GM23248 (cell line): Measurements from ENCODE around the gene SIT1. TPM values are rescaled to one million over a fixed set of nuclear protein-coding genes. Genes with fewer than 3 reads are reported as not detected.

Source experiments
- DNase-seq: peaks from one replicate; pipeline ENCODE4 v3.0.0-alpha.2; 2015
- H2AFZ ChIP-seq: fragments of 200-600 bp; sonication (generic); 2 replicates; pipeline ENCODE4 v1.6.1; 2016; ENCODE audit warnings: antibody characterized with exemption
- H3F3A ChIP-seq: fragments of 200-600 bp; sonication (generic); 2 replicates; pipeline ENCODE4 v1.6.1; 2016; ENCODE audit warnings: mild to moderate bottlenecking, antibody characterized with exemption, mixed run types; ENCODE audit not compliant: insufficient read depth
- H3K27ac ChIP-seq: fragments of 200-600 bp; sonication (generic); 2 replicates; pipeline ENCODE4 v1.5.1; 2016; ENCODE audit warnings: mild to moderate bottlenecking
- H3K27me3 ChIP-seq: fragments of 200-600 bp; sonication (generic); replicated peaks from 2 replicates; pipeline ENCODE4 v1.6.1; 2016; ENCODE audit warnings: mild to moderate bottlenecking; ENCODE audit not compliant: insufficient read depth
- H3K36me3 ChIP-seq: fragments of 200-600 bp; sonication (generic); 2 replicates; pipeline ENCODE4 v1.6.1; 2016; ENCODE audit warnings: low read depth, mild to moderate bottlenecking
- H3K4me1 ChIP-seq: fragments of 200-600 bp; sonication (generic); 2 replicates; pipeline ENCODE4 v1.6.1; 2016; ENCODE audit warnings: mild to moderate bottlenecking; ENCODE audit not compliant: insufficient read depth
- H3K4me2 ChIP-seq: fragments of 200-600 bp; sonication (generic); one replicate; pipeline ENCODE4 v1.6.1; 2016; ENCODE audit warnings: mild to moderate bottlenecking; ENCODE audit not compliant: unreplicated experiment
- H3K4me3 ChIP-seq: fragments of 200-600 bp; sonication (generic); 2 replicates; pipeline ENCODE4 v1.5.1; 2016; ENCODE audit warnings: mild to moderate bottlenecking
- H3K79me2 ChIP-seq: fragments of 200-600 bp; sonication (generic); 2 replicates; pipeline ENCODE4 v1.6.1; 2016; ENCODE audit warnings: mild to moderate bottlenecking; ENCODE audit not compliant: insufficient read depth
- H3K9ac ChIP-seq: fragments of 200-600 bp; sonication (generic); 2 replicates; pipeline ENCODE4 v1.6.1; 2016; ENCODE audit warnings: mild to moderate bottlenecking
- H3K9me2 ChIP-seq: fragments of 200-600 bp; sonication (generic); 2 replicates; pipeline ENCODE4 v1.6.1; 2016; ENCODE audit warnings: mixed run types, mild to moderate bottlenecking, moderate library complexity; ENCODE audit not compliant: insufficient read depth
- H3K9me3 ChIP-seq: fragments of 200-600 bp; sonication (generic); one replicate; pipeline ENCODE4 v1.6.1; 2017; ENCODE audit warnings: low read depth
- H4K20me1 ChIP-seq: fragments of 200-600 bp; sonication (generic); 2 replicates; pipeline ENCODE4 v1.6.0; 2016; ENCODE audit not compliant: insufficient read depth
- EZH2 ChIP-seq: fragments of 200-600 bp; sonication (generic); IDR thresholded peaks from 2 replicates; pipeline ENCODE4 v1.6.1; 2018; ENCODE audit warnings: antibody characterized with exemption, mild to moderate bottlenecking; ENCODE audit not compliant: insufficient read depth, poor library complexity, severe bottlenecking
- EZH2phosphoT487 ChIP-seq: fragments of 200-600 bp; sonication (generic); IDR thresholded peaks from 2 replicates; pipeline ENCODE4 v1.6.1; 2018; ENCODE audit warnings: antibody characterized with exemption, moderate library complexity, mild to moderate bottlenecking, low read depth; ENCODE audit not compliant: insufficient read depth
- WGBS, 2 experiments: methylation state at CpG; one replicate each; pipeline ENCODE4 v1.1.6; 2015 to 2017; ENCODE audit warnings: low lambda C conversion rate in 2 of 2, low coverage in 1 of 2; ENCODE audit errors: missing lambda C conversion rate in 2 of 2; 5-methylcytosine and 5-hydroxymethylcytosine counted together
- in situ Hi-C: fragments of 300-500 bp; cut with MboI; formaldehyde crosslinking; loops from 2 replicates; pipeline ENCODE4 v1.15.0; 2020
- polyA plus RNA-seq: library from polyadenylated mRNA; unstranded; fragments of >200 nt; fragmentation: Nextera tagmentation; extraction: Ambion mirVana; gene quantifications from 2 replicates; pipeline ENCODE4 v1.2.1, GENCODE V29; 2016
- total RNA-seq: library from RNA; depleted of rRNA; stranded (reverse); fragments of >200 nt; shearing (Covaris generic); gene quantifications from 2 replicates; pipeline ENCODE4 v1.2.3, GENCODE V29; 2014

SIT1 gene
- total and polyA plus RNA-seq, 2 experiments from 2014 or later, result not detected

DNA sequence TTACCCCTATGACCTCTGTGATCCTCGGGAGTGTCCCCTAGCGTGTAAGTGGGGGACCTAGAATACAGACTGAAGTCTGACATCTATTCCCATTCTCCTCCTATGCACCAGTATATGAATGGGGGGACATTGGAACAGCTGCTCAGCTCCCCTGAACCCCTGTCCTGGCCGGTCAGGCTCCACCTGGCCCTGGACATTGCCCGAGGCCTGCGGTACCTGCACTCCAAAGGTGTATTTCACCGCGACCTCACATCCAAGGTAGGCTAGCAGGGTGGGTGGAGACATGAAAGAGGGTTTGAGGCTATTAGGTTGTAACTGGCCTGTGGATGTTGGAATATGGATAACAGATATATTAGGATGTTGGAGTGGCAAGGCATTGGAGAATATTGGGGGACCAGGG is 44.0 kb downstream of the SIT1 start:
- Histone ChIP-seq H4K20me1 (no peaks in the 10 kb centered on the region), H3K9ac (peak overlapping the region; percentile 76), H3K36me3 (peaks cover 7% of the 10 kb centered on the region; the same call in 1 of the 2 replicates), H3F3A (peaks cover 21% of the 10 kb centered on the region), H3K4me1 (peaks cover 15% of the 10 kb centered on the region), H3K9me2 (no peaks in the 10 kb centered on the region), H3K4me2 (peak overlapping the region; percentile 89), H3K9me3 (no peaks in the 10 kb centered on the region), H3K27me3 (no peaks in the 10 kb centered on the region), H3K27ac (no peak overlapping the region), H3K4me3 (peak overlapping the region; percentile 75), H2AFZ (no peak overlapping the region), H3K79me2 (peaks cover 25% of the 10 kb centered on the region)
- WGBS, 2 experiments, result 86 to 89% methylated on average over 7 of the region's 7 CpGs
- TF ChIP-seq EZH2phosphoT487 (no peak), EZH2 (no peak)
- in situ Hi-C loops, result loop anchor here (25.0 kb wide), 1 partner anchor 106 kb away; no protein-coding TSS in a partner anchor
- DNase-seq, result no peak

DNA sequence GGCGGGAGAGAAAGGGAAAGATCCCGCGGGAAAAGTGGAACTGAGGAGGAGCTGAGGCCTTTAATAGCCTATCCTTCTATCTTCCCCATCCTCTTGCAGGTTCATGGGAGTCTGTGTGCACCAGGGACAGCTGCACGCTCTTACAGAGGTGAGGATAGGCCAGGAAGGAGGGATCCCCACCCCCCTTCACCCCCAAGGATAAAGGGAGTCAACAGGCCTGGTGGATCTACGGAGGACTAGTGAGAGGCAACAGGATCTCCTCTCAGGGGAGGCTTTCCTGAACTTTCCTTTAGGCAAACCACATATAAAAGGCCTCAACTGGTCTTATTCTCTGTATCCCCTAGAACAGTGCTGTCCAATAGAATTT is 44.6 kb downstream of the SIT1 start:
- H3K4me2 ChIP-seq, result peak overlapping the region; percentile 89
- 0 to 2% methylated on average over 5 of the region's 5 CpGs for WGBS, 2 experiments
- H3K4me3 ChIP-seq, result peak overlapping the region; percentile 75
- in situ Hi-C loops, result loop anchor here (25.0 kb wide), 1 partner anchor 106 kb away; no protein-coding TSS in a partner anchor
- no peaks in the 10 kb centered on the region for H4K20me1 ChIP-seq
- H3K9me3 ChIP-seq, result no peaks in the 10 kb centered on the region
- no peaks in the 10 kb centered on the region for H3K9me2 ChIP-seq
- no peak for DNase-seq
- no peaks in the 10 kb centered on the region for H3K27me3 ChIP-seq
- peak overlapping the region; percentile 34 for H2AFZ ChIP-seq
- peaks cover 15% of the 10 kb centered on the region for H3K4me1 ChIP-seq
- peaks cover 25% of the 10 kb centered on the region for H3K79me2 ChIP-seq
- H3K36me3 ChIP-seq, result peaks cover 7% of the 10 kb centered on the region; the same call in 1 of the 2 replicates
- H3K27ac ChIP-seq, result no peak overlapping the region
- TF ChIP-seq EZH2phosphoT487, result no peak
- TF ChIP-seq EZH2, result no peak
- peak overlapping the region; percentile 76 for H3K9ac ChIP-seq
- peaks cover 21% of the 10 kb centered on the region for H3F3A ChIP-seq

DNA sequence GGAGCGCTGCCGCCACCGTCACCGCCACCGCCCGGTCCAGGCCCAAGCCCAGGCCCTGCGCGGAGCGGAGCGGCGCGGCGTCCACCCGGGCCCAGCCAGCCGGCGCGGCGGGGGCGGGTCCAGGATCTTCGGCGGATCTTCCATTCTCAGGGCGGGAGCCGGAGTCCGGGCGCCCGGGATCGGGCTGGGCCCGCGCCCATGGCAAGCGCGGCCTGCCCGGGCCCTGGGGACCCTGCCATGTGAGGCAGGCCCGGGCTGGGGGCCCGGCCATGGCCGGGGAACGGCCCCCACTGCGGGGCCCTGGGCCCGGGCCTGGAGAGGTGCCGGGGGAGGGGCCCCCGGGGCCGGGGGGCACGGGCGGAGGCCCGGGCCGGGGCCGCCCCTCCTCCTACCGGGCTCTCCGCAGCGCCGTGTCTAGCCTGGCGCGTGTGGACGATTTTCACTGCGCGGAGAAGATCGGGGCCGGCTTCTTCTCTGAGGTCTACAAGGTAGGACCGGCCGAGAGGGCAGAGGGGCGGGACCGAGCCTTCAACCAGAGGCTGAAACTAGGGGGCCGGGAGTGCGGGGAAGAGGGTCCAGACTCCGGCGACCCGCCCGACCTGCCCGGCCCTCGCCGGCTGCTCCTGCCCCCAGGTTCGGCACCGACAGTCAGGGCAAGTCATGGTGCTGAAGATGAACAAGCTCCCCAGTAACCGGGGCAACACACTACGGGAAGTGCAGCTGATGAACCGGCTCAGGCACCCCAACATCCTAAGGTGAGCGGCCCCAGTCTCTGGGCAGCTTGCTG is 45.2 kb downstream of the SIT1 start:
- Histone ChIP-seq H3K9me3 (no peaks in the 10 kb centered on the region), H3F3A (peaks cover 21% of the 10 kb centered on the region), H3K9ac (peak overlapping the region; percentile 76), H3K4me3 (peak overlapping the region; percentile 75), H3K27me3 (no peaks in the 10 kb centered on the region), H3K79me2 (peaks cover 25% of the 10 kb centered on the region), H3K4me1 (peaks cover 15% of the 10 kb centered on the region), H4K20me1 (no peaks in the 10 kb centered on the region), H3K9me2 (no peaks in the 10 kb centered on the region), H3K4me2 (peak overlapping the region; percentile 89), H3K36me3 (peaks cover 7% of the 10 kb centered on the region; the same call in 1 of the 2 replicates), H2AFZ (peak overlapping the region; percentile 34), H3K27ac (no peak overlapping the region)
- TF ChIP-seq EZH2 (no peak), EZH2phosphoT487 (no peak)
- in situ Hi-C loops, result loop anchor here (25.0 kb wide), 1 partner anchor 107 kb away; no protein-coding TSS in a partner anchor
- peak; percentile 49 for DNase-seq
- 0 to 1% methylated on average over 13 to 62 of the region's 76 CpGs for WGBS, 2 experiments

DNA sequence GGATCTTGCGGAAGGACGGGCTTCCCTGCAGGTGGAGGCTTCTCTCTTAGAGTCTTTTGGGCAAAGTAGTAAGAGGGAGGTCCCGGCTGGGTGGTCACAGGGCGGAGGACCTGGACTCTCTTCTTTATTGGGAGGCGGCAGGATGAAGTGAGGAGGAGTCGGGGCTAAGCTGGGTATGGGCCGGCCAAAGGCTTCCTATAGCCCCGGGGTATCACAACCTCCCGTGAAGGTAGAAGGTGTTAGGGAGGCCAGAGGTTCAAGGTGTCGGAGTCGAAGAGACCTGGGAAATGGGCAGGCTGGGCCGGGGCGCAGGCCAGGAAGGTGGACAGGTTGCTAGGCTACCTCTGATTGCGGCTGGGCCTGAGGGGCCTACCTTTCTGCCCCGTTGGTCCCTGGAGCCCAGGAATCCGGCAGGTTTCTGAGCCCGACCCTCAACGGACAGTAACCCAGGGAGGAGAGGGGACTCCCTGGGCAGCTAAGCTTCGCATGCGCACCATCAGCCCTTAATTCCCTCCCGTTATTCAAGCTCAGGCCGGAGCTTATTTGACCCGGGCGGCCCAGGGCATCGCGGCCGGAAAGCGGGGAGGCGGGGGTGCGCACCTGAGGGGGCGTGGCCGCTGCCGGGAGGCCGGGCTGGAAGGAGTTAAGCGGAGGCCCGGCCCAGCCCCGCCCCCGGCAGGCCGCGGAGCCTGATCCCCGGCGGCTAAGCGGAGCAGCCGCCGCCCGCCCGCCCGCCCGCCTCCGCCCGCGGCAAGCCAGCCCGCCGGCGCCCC is 46.0 kb downstream of the SIT1 start, which contains the start of gene TESK1:
Gene TESK1 (plus strand): TSS at position 685 of the 773 bp plus-strand sequence. CDS start 358 bp downstream, outside the sequence.
- peak; percentile 82 for DNase-seq
- peak within 1 kb of the TSS; percentile 91 for H3K4me2 ChIP-seq
- peaks cover 21% of the 10 kb centered on the region for H3F3A ChIP-seq
- H4K20me1 ChIP-seq, result no peaks in the 10 kb centered on the region
- in situ Hi-C loops, result loop anchor here (25.0 kb wide), 1 partner anchor 108 kb away; no protein-coding TSS in a partner anchor
- no peaks in the 10 kb centered on the region for H3K27me3 ChIP-seq
- no peaks in the 10 kb centered on the region for H3K9me2 ChIP-seq
- peaks cover 15% of the 10 kb centered on the region for H3K4me1 ChIP-seq
- TF ChIP-seq EZH2 (no peak), EZH2phosphoT487 (no peak)
- H3K9me3 ChIP-seq, result no peaks in the 10 kb centered on the region
- peak within 1 kb of the TSS; percentile 84 for H2AFZ ChIP-seq
- WGBS, 2 experiments, result 2% methylated on average over 23 to 33 of the region's 55 CpGs
- peak within 1 kb of the TSS; percentile 75 for H3K4me3 ChIP-seq
- H3K36me3 ChIP-seq, result peaks cover 7% of the 10 kb centered on the region; the same call in 1 of the 2 replicates
- H3K79me2 ChIP-seq, result peaks cover 25% of the 10 kb centered on the region
- peak within 1 kb of the TSS; percentile 60 for H3K27ac ChIP-seq
- peak within 1 kb of the TSS; percentile 76 for H3K9ac ChIP-seq
